M059J (cell line): Measurements from ENCODE around the gene HGFAC. TPM values are rescaled to one million over a fixed set of nuclear protein-coding genes. Genes with fewer than 3 reads are reported as not detected.
"Not testable (repeated sequence)": the region's sequence is repeated elsewhere in the genome, so short reads cannot be mapped to it uniquely, and the experiment has no call there.

Experiments used
- DNase-seq: peaks from one replicate; pipeline ENCODE4 v3.0.0-alpha.2; 2012; ENCODE audit warnings: low read depth
- total RNA-seq: library from RNA; depleted of rRNA; stranded (reverse); fragments of >200 nt; shearing (Covaris generic); gene quantifications from 2 replicates; pipeline ENCODE4 v1.2.3, GENCODE V29; 2014

The HGFAC gene
- total RNA-seq, 1 experiment from 2014 or later: not detected

GRCh38 chr4:3442460-3442958 is 741 bp downstream of the HGFAC start:
- DNase-seq: no peak

GRCh38 chr4:3442959-3443749 is 1.4 kb downstream of the HGFAC start:
- DNase-seq: peak; percentile 46

- DNase-seq: no peak
Observed at GRCh38 chr4:3443750-3444309, 2.1 kb downstream of the HGFAC start.

GRCh38 chr4:3444351-3445110 is 2.8 kb downstream of the HGFAC start:
- DNase-seq: no peak

GRCh38 chr4:3445111-3445820 is 3.5 kb downstream of the HGFAC start:
- DNase-seq: no peak

GRCh38 chr4:3445829-3446545 is 4.2 kb downstream of the HGFAC start:
- DNase-seq: no peak

- DNase-seq: no peak
Observed at GRCh38 chr4:3446631-3447320, 5.0 kb downstream of the HGFAC start.

GRCh38 chr4:3447431-3448395 is 5.9 kb downstream of the HGFAC start:
- no peak for DNase-seq

GRCh38 chr4:3449047-3449573 is 7.3 kb downstream of the HGFAC start:
- no peak for DNase-seq

- DNase-seq: no peak
Observed at GRCh38 chr4:3449574-3450534, 8.1 kb downstream of the HGFAC start.

GRCh38 chr4:3450643-3451042 is 8.9 kb downstream of the HGFAC start:
- no peak for DNase-seq

- peak; percentile 67 for DNase-seq
Observed at GRCh38 chr4:3451956-3452355, 10.2 kb downstream of the HGFAC start.

GRCh38 chr4:3452376-3452775 is 10.6 kb downstream of the HGFAC start:
- no peak for DNase-seq

GRCh38 chr4:3455596-3455995 is 13.8 kb downstream of the HGFAC start:
- DNase-seq: not testable (repeated sequence)

GRCh38 chr4:3458371-3458770 is 16.6 kb downstream of the HGFAC start:
- no peak for DNase-seq

GRCh38 chr4:3459156-3459555 is 17.4 kb downstream of the HGFAC start:
- DNase-seq: not testable (repeated sequence)

GRCh38 chr4:3460926-3461325 is 19.2 kb downstream of the HGFAC start:
- DNase-seq: no peak
